Measurements from ENCODE around the gene ADCY4.

ADCY4 gene

DNA sequence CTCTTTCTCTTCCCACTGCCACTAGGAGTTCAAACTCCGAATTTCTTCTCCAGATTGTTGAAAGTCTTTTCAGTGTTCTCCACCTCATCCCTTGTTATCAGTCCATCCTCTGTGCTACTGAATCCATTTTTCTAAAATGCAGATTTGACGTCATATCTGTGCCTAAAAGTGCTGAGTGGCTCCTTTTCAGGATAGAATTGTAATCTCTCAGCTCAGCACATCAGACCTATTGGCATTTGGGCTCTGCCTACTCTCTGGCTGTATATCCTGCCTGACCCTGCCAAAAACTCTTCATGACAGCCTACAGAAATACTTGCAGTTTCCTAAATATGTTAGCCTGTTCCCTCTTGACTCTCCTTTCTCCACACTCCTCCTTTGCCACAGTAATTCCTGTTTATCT is 62.4 kb downstream of the ADCY4 start:
- DNase-seq (ENCODE audit: low read depth) = no peak

DNA sequence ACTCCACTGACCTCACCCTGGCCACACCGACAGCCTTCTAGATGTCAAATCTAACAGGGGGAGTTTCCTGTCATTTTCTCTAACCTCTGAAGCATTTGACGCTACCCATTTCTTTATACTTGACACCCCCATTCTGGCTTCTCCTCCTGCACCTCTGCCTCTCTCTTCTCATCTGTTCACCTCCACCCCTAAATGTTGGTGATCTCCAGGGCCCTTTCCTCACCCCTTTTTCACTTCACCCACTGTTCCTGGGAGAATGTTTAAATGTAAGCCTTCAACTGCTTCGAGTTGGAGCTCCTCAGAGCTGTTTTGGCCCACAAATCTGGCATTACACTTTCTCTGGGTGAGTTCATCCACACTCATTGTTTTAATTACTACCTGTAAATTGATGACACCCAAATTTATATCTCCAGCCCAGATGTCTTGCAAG is 63.0 kb downstream of the ADCY4 start:
- DNase-seq (ENCODE audit: low read depth) = no peak

DNA sequence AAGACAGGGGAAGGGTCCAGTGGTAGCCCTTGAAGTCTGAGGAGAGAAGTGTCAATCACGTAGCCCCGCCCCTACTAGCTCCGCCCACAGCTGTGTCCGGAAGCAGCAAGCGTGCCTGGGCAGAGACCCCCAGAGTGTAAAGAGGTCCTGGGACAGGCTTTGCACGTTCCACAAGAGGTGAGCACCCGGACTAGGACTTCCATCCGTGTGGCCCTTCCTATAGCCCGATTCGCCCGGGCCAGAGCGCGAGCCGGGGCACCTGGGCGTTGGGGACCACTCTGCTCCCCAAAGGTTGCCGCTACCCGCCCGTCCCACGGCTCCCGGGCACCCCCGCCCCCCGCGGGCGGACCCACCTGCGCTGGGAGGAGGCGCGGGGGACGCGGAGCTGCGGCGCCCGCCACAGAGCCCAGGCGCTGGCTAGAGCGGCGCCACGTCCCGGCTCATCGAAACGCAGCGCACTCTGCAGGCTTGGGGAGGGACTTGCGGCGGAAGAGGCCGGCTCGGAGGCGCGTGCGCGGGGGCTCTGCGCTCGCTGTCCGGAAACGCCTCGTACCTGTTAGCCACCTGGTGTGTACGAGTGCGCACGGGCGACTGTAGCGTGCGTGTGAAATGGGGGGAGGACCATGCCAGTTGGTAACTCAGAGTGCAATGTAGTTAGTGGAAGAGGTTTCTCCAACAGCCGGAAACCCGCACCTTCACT is 63.6 kb downstream of the ADCY4 start, which contains the start of gene RABGGTA:
TSS of gene RABGGTA (minus strand) at position 464 of the 700 bp plus-strand sequence. CDS start 482 bp downstream, outside the sequence.
- peak; percentile 85 for DNase-seq (ENCODE audit: low read depth)

DNA sequence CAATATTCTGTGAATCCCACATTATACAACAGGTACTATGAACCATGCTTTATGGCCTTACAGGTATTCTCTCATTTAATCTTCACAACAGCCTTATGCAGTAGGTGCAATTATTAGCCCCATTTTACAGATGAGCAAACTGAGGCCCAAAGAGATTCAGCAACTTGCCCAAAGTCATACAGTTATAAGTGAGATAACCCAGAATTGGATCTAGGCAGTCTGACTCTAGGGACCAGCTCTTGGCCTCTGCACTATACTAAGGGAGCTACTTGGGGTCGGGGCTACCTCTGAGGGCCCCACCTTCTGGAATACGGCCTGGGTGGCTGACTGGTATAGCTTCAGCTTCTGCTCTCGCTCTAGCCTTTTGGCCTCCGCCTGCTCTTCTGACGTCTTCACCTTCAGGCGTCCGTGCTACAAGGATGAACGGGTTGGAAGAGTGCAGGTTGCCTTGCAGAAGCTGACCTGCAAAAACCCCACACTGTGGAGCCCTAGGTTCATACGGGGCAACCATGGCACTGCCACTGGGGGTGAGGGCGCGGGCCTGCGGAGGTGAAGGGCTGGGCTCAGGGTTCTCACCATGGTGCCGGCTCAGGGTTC is 64.2 kb downstream of the ADCY4 start:
- no peak for DNase-seq (ENCODE audit: low read depth)

DNA sequence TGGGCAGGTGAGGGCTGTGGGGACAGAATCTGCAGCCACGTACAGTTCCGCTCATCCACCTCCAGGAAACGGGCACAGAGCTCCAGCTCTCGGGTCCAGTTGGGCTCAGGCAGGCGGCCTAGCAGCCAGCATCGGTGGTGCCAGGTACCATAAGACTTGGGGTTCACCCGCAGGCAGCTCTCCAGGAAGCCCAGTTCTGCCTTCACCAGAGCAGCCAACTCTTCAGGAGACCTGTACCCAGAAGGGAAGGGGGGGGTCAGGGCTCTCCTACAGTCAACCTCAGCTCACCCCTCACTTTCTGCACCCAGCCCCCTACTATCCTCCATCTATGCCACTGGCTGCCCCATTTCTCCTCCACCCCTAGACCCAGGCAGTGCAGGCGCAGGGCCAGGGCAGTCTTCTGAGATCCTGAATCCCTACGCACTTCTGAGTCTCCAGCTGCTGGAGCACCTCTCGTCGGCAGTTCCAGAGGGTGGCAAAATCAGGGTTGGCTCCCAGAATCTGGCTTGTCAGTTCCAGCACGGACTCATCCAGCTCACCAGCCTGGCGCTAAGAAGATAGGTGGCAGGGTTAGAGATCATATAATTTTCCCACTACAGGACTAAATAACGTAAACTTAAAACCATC is 64.8 kb downstream of the ADCY4 start:
- DNase-seq (ENCODE audit: low read depth) = no peak

DNA sequence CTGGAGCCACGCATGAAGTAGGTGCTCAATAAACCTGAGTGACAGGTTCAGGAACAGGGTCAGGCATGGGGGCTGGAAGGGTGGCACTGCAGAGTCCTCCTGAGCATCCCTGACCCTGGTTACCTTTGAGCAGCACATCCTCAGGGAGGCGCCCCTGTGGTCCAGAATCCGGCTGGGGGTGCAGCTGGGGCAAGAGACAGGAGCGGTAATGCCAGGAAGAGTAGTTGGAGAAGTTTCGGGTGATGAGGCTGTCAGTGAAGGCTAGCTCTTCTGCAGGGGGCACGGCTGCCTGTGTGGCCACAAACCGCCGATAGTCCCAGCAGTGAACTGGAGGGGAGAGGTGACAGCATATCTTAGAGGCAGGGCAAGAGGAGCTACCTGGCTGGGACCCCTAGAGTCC is 65.5 kb downstream of the ADCY4 start:
- DNase-seq (ENCODE audit: low read depth) = no peak
